ES-I3 (cell line): ENCODE measurements around the gene TENT4A.

ENCODE experiments used
- H3K36me3 ChIP-seq: 2 replicates; pipeline ENCODE4 v1.6.1; 2013; ENCODE audit warnings: mild to moderate bottlenecking, low read length, control low read depth, moderate library complexity; ENCODE audit not compliant: insufficient read depth
- H3K4me1 ChIP-seq: 2 replicates; pipeline ENCODE4 v1.6.1; 2013; ENCODE audit warnings: mild to moderate bottlenecking, control low read depth, low read length; ENCODE audit not compliant: insufficient read depth
- H3K9ac ChIP-seq: 2 replicates; pipeline ENCODE4 v1.6.1; 2013; ENCODE audit warnings: low read depth, mild to moderate bottlenecking, low read length, moderate library complexity
- H3K9me3 ChIP-seq: 2 replicates; pipeline ENCODE4 v1.6.1; 2013; ENCODE audit warnings: mild to moderate bottlenecking, low read length, moderate library complexity; ENCODE audit not compliant: control insufficient read depth, insufficient read depth

The TENT4A gene

GRCh38 chr5:6683241-6683640 is 30.0 kb upstream of the TENT4A start:
- no peak overlapping the region for H3K9ac ChIP-seq
- H3K4me1 ChIP-seq, result no peaks in the 10 kb centered on the region
- H3K9me3 ChIP-seq, result no peaks in the 10 kb centered on the region
- no peaks in the 10 kb centered on the region for H3K36me3 ChIP-seq

DNA sequence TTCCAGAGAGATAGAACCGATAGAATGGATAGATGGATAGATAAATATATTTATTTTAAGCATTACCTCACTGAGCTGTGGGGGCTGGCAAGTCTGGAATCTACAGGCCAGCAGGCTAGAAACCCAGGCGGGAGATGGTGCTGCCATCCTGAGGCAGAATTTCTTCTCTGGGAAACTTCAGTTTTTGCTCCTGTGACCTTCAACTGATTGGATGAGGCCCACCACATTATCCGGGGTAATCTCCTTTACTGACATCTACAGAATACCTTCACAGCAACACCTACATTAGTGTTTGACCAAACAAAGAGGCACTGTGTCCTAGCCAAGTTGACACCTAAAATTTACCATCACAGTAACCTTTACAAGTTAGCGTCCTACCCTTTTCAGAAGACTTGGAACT is 29.2 kb upstream of the TENT4A start:
- Histone ChIP-seq H3K36me3 (no peaks in the 10 kb centered on the region), H3K9me3 (no peaks in the 10 kb centered on the region), H3K9ac (no peak overlapping the region), H3K4me1 (no peaks in the 10 kb centered on the region)

DNA sequence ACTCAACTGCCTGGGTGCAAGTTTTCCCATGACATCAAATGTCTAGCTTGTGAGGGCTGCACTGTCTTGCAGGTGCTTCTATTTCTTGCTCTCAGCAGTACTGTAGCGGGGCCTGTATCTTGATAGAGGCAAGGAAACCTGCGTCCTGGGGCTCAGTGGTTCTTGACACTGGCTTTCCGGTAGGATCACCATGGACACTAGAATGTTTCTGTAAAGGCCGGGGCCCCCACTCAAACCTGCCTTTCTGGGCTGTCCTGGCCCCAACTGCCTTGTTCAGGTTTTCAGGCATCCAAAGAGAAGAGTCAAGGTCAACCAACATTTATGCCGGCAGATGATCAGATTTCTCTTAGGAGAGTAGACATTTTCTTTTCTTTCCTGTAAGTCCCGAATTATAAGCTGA is 26.7 kb upstream of the TENT4A start:
- Histone ChIP-seq H3K9ac (no peak overlapping the region; the same call in 1 of the 2 replicates), H3K9me3 (no peaks in the 10 kb centered on the region), H3K4me1 (no peaks in the 10 kb centered on the region), H3K36me3 (no peaks in the 10 kb centered on the region)

- Histone ChIP-seq H3K36me3 (no peaks in the 10 kb centered on the region), H3K9ac (peak overlapping the region; percentile 59; the same call in 1 of the 2 replicates)
Observed at GRCh38 chr5:6686915-6687409, 26.3 kb upstream of the TENT4A start.

DNA sequence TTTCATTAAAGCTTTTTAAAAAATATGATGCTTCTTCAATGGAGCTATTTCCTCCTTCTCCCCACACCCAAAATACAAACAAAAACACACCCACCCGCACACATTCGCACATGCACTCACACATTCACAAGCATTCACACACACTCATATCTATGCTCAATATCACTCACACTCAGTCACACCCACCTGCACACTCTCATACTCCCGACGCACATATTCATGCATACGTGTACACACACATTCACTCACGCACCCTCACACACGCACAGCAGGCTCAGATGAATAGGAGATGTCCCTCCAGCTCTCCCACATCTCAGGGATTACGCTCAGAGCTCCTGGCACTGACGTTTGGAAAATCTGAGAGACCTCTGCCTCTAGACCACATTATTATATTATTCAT is 25.7 kb upstream of the TENT4A start:
- Histone ChIP-seq H3K4me1 (no peaks in the 10 kb centered on the region), H3K36me3 (no peaks in the 10 kb centered on the region), H3K9ac (no peak overlapping the region; the same call in 1 of the 2 replicates), H3K9me3 (no peaks in the 10 kb centered on the region)

More at GRCh38 chr5:6686915-6687409, 26.3 kb upstream of the TENT4A start:
- H3K9me3 ChIP-seq, result no peaks in the 10 kb centered on the region
- no peaks in the 10 kb centered on the region for H3K4me1 ChIP-seq

GRCh38 chr5:6692906-6693305 is 20.3 kb upstream of the TENT4A start:
- Histone ChIP-seq H3K4me1 (no peaks in the 10 kb centered on the region), H3K9me3 (no peaks in the 10 kb centered on the region), H3K9ac (no peak overlapping the region), H3K36me3 (no peaks in the 10 kb centered on the region)

GRCh38 chr5:6698696-6699095 is 14.5 kb upstream of the TENT4A start:
- no peaks in the 10 kb centered on the region for H3K9me3 ChIP-seq
- H3K4me1 ChIP-seq, result peaks cover 15% of the 10 kb centered on the region
- H3K9ac ChIP-seq, result no peak overlapping the region
- no peaks in the 10 kb centered on the region for H3K36me3 ChIP-seq

GRCh38 chr5:6699357-6699756 is 13.9 kb upstream of the TENT4A start:
- Histone ChIP-seq H3K9ac (no peak overlapping the region), H3K9me3 (no peaks in the 10 kb centered on the region), H3K36me3 (no peaks in the 10 kb centered on the region)

GRCh38 chr5:6700074-6700684 is 13.1 kb upstream of the TENT4A start:
- no peaks in the 10 kb centered on the region for H3K36me3 ChIP-seq
- H3K9ac ChIP-seq, result no peak overlapping the region
- H3K4me1 ChIP-seq, result peaks cover 15% of the 10 kb centered on the region
- H3K9me3 ChIP-seq, result no peaks in the 10 kb centered on the region

More at GRCh38 chr5:6699357-6699756, 13.9 kb upstream of the TENT4A start:
- H3K4me1 ChIP-seq, result peaks cover 15% of the 10 kb centered on the region

GRCh38 chr5:6700685-6701355 is 12.4 kb upstream of the TENT4A start:
- Histone ChIP-seq H3K9ac (no peak overlapping the region), H3K36me3 (no peaks in the 10 kb centered on the region), H3K4me1 (peaks cover 15% of the 10 kb centered on the region), H3K9me3 (no peaks in the 10 kb centered on the region)

DNA sequence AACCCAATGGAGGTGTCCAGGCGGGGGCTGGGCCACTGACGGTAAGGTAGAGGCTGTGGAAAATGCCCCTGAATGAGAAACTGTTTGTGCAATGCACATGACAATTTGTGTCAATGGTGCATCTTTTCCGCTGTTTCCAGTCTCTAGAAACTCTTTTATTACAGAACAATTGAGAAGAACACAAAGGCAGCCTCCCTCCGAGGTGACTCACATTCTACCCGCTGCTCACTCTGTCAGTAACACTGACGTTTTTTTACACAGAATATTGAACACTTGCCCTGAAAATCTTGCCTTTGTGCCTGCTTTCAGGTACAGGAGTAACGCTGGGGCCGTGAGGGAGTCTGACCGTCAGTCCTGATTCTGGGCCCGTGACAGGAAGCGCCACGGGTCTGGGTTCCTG is 11.7 kb upstream of the TENT4A start:
- Histone ChIP-seq H3K9me3 (no peaks in the 10 kb centered on the region), H3K9ac (no peak overlapping the region), H3K36me3 (no peaks in the 10 kb centered on the region), H3K4me1 (peaks cover 15% of the 10 kb centered on the region)

GRCh38 chr5:6702633-6703032 is 10.6 kb upstream of the TENT4A start:
- Histone ChIP-seq H3K4me1 (peaks cover 15% of the 10 kb centered on the region), H3K9ac (no peak overlapping the region), H3K36me3 (no peaks in the 10 kb centered on the region), H3K9me3 (no peaks in the 10 kb centered on the region)

DNA sequence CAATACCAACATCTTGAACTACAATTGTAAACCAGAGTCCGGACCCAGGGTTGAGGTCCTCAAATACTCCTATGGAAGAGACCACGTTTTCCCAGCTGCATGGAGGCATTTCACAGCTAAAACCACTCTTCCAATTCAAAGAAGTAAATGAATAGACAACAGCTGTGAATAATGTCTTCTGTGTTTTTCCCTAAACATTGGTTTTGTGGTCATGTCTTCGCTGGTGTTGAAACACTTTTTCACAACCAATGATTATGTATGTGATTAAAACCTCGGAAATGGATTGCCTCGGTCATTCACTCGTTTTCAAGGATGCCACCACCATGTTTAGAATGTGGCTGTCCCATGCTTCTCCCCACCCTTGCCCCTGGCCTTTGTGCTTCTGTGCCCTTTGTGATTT is 9.4 kb upstream of the TENT4A start:
- Histone ChIP-seq H3K36me3 (no peaks in the 10 kb centered on the region), H3K9me3 (no peaks in the 10 kb centered on the region), H3K9ac (no peak overlapping the region), H3K4me1 (peaks cover 15% of the 10 kb centered on the region)

DNA sequence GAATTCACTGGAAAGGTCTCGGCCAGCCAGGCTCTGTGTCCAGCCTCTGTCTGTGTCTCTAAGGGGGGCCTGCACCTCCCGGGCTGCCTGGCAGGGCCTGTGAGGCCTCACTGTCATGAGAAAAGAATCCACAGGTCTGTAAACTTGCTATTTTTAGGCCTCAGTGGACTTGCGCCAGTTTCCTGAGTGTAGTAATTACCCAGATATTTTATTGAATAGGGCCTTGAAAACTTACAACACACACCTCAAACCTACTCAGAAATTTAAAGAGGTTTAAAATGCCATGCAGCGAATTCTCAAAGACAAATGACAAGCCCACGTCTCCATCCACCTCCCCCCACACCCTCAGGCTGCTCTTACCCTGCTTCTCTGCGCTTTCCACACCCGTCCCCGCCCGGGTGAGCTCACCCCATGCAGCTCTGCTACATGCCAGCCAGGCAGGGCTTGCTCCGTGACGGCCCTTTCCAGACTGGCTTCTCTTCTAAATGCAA is 8.8 kb upstream of the TENT4A start:
- Histone ChIP-seq H3K9me3 (no peaks in the 10 kb centered on the region), H3K4me1 (peaks cover 15% of the 10 kb centered on the region), H3K9ac (no peak overlapping the region), H3K36me3 (no peaks in the 10 kb centered on the region)

DNA sequence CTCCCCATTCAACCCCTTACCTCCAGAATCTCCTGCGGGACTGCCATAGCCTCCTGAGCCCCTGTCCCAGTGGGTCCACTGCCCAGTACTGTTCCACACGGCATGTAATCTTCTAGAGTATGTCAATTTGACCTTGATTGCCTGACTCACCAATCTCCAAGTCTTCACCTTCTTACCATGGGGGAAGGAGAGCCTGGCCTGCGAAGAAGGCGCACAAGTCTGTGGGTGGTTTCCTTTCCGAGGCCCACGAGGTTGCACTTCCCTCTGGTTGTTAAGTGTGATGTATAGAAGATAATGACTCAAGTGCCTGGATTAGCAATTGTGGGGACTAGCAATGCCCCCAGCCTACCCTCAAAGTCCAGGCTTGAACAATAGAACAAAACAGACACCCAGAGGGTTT is 8.1 kb upstream of the TENT4A start:
- no peaks in the 10 kb centered on the region for H3K36me3 ChIP-seq
- peaks cover 13% of the 10 kb centered on the region for H3K4me1 ChIP-seq
- no peaks in the 10 kb centered on the region for H3K9me3 ChIP-seq
- no peak overlapping the region for H3K9ac ChIP-seq
